Kidney epithelial cell (primary cell): Measurements from ENCODE around the gene JUND. TPM values are rescaled to one million over a fixed set of nuclear protein-coding genes. Genes with fewer than 3 reads are reported as not detected.

Experiments
- DNase-seq: peaks from one replicate; pipeline ENCODE4 v3.0.0-alpha.2; 2010; ENCODE audit warnings: low read depth
- H3K27me3 ChIP-seq: 2 replicates; pipeline ENCODE4 v1.6.0; 2011; ENCODE audit warnings: low read length; ENCODE audit not compliant: control insufficient read depth, insufficient read depth
- H3K36me3 ChIP-seq: 2 replicates; pipeline ENCODE4 v1.5.1; 2011; ENCODE audit warnings: low read length; ENCODE audit not compliant: control insufficient read depth, insufficient read depth
- H3K4me3 ChIP-seq: 2 replicates; pipeline ENCODE4 v1.5.1; 2011; ENCODE audit warnings: low read depth, mild to moderate bottlenecking, control low read depth, low read length
- CTCF ChIP-seq: IDR thresholded peaks from 2 replicates; pipeline ENCODE4 v1.5.1; 2011; ENCODE audit warnings: mild to moderate bottlenecking, moderate library complexity, low read length, control low read depth, inconsistent platforms; ENCODE audit not compliant: insufficient read depth, poor library complexity, severe bottlenecking
- total RNA-seq: library from RNA; depleted of rRNA; stranded (reverse); fragments of >200 nt; gene quantifications from 2 replicates; pipeline ENCODE4 v1.2.3, GENCODE V29; 2015

Gene JUND
- total RNA-seq, 1 donor from 2014 or later = 262 TPM

- Histone ChIP-seq H3K4me3 (no peak overlapping the region), H3K27me3 (no peaks in the 10 kb centered on the region), H3K36me3 (no peaks in the 10 kb centered on the region)
- no peak for TF ChIP-seq CTCF
- DNase-seq = no peak
Measured at GRCh38 chr19:18290302-18291018, 9.0 kb upstream of the JUND start.

DNA sequence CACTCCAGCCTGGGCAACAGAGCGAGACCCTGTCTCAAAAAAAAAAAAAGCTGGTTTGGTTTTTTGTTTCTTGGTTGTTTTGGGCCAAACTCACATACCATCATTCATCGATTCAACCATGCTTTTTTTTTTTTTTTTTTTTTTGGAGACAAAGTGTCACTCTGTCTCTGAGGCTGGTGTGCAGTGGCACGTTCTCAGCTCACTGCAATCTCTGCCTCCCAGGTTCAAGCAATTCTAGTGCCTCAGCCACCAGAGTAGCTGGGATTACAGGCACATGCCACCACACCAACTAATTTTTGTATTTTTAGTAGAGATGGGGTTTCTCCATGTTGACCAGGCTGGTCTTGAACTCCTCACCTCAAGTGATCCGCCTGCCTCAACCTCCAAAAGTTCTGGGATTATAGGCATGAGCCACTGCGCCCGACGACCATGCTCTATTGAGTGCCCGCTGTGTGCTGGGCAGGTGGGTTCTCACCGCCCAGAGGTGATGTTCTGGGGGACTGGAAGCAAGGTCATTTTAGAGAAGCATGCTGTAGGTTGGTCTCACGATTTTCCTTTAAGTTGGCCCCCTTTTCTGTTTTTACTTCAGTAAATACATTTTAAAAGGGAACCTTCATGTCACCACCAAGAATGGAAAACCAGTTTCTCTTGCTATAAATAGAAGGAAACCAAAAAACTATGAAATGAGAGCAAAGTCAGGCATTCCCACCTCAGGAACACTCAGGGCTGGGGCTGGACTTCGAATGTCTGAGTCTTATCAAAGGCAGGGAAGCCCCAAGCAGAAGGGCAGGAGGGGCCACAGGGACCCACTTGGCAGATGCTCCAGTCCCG lies 8.3 kb upstream of the JUND start:
- H3K27me3 ChIP-seq = no peaks in the 10 kb centered on the region
- H3K36me3 ChIP-seq = no peaks in the 10 kb centered on the region
- H3K4me3 ChIP-seq = no peak overlapping the region
- no peak for TF ChIP-seq CTCF
- no peak for DNase-seq

DNA sequence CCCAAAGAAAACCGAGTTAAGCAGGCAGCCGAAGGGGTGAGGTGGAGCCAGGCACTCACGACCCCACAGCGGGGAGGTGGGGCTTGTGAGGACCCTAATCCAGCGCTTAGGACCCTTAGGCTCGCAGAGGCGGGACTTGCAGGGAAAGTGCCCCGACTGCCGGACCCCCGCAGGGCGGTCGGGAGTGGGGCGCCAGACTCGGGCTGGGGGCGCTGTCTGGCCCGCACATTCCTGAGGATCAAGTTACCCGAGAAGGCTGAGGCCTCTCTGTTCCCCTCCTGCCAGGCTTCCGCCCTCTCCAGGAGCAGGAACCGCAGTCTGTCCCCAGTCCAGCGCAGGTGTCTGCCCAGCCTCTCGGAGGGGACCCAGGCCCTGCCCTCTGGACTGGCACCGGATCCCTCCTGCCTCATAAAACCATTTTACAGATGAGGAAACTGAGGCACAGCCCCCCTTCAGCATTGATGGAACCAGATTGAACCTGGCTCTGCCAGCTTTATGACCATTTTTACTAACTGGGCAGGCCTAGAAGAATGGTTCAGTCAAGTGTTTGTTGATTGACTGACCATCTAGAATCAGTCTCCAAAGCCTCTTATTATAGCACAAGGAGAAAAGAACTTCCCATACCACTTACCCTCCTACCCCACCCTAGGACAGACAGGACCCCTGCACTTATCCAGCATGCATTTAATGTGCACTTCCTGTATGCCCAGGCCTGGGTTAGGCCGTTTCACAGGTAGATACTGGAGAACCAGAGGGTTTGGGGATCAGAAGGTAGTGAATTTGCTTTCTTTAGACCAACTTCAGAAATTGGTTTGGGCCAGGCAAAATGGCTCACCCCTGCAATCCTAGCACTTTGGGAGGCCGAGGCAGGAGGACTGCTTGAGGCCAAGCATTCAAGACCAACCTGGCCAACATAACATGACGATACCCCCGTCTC lies 6.7 kb upstream of the JUND start:
- H3K27me3 ChIP-seq = no peaks in the 10 kb centered on the region
- H3K4me3 ChIP-seq = no peak overlapping the region
- peak; percentile 19 for TF ChIP-seq CTCF
- H3K36me3 ChIP-seq = no peaks in the 10 kb centered on the region
- no peak for DNase-seq

DNA sequence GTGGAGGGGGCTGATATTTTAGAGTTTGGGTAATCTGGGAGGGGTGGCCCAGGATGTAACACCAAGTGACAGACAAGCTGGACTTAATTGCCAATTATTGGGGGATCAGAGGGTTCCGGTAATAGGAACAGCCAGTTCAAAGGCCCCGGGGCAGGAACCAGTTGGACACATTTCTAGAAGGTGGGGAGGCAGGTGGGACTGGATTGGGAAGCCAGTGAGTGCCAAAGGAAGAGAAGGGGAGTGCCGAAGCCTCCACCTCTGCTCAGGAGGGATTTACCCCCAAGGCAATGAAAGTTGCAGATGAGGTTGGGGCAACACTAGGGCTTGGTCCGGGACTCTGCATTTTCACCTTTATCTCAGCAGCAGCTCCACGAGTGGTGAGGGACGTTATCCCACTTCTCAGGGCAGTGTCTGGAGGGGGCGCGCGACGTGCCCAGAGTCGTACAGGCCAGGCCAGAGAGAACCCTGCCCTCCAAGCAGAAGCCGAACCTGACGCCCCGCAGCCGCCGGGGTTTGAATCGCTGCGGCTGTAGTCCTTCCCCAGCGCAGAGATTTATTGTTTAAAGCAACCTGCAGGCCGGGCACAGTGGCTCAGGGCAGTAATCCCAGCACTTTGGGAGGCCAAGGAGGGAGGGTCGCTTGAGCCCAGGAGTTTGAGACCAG lies 5.7 kb upstream of the JUND start:
- no peak for DNase-seq
- TF ChIP-seq CTCF = no peak
- Histone ChIP-seq H3K36me3 (no peaks in the 10 kb centered on the region), H3K27me3 (no peaks in the 10 kb centered on the region), H3K4me3 (no peak overlapping the region)

DNA sequence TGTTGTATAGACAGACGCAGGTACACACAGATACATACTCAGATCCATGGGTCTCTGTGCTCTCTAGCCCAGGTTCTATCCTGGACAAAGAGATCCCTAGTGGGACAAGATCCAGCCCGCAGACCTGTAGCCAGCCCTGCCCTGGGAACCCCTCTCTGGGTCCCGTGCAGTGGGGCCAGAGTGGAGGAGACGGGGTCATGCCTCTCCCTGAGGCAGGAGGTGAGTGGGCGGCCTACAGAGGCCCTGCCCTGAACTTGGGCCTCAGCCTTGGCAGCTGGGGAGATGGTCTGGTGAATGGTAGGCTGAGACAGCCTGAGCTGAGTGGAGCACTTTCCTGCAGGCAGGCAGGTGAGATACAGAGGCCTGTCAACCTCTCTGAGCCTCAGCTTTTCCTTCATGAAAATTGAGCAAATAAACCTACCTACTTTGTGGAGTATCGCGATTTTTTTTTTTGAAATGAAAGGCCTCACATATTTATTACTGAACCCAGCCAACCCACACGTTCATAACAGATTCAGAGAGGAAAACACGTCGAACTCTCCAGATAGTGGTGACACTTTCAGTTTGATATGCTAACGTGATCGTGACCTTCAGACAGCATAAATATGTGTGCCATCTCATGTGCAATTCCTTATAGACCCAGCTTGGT lies 3.4 kb upstream of the JUND start:
- no peak overlapping the region for H3K4me3 ChIP-seq

More for the DNA sequence above, 3.4 kb upstream of the JUND start:
- H3K27me3 ChIP-seq = no peaks in the 10 kb centered on the region
- TF ChIP-seq CTCF = no peak
- H3K36me3 ChIP-seq = peaks cover 3% of the 10 kb centered on the region
- DNase-seq = no peak
